SU-DHL-6 (cell line): ENCODE data around the gene HNRNPAB.

Source experiments
- EZH2phosphoT487 ChIP-seq: fragments of 200-600 bp; sonication (generic), shearing (Covaris generic); conservative IDR thresholded peaks from 2 replicates; pipeline ENCODE4 v1.6.1; 2018; ENCODE audit warnings: mild to moderate bottlenecking, antibody characterized with exemption, low read length, moderate library complexity, mixed read lengths
- TF ChIP-seq, protein P1 (sequence below): fragments of 200-600 bp; sonication (generic); IDR thresholded peaks from one replicate; pipeline ENCODE4 v1.5.1; 2017; ENCODE audit warnings: antibody characterized with exemption, mild to moderate bottlenecking, low read length, moderate library complexity; ENCODE audit not compliant: insufficient read depth, poor library complexity, severe bottlenecking

DNA sequence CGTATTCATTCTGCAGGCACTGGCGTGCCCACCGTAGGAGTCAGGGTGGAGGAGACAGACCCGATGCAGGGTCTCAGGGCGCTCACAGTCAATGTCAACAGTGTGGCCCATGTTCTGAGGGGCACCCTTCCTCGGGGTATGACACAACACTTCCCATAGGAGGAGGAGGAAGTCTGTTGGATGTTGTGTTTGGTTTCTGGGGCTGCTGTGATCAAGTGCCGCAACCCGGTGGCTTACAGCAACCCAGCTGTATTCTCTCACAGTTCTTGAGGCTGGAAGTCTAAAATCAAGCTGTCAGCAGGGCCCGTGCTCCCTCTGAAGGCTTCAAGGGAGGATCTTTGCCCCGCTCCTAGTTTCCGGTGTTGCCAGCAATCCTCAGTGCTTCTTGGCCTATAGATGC lies 5.6 kb upstream of the HNRNPAB start:
- TF ChIP-seq, protein P1, sequence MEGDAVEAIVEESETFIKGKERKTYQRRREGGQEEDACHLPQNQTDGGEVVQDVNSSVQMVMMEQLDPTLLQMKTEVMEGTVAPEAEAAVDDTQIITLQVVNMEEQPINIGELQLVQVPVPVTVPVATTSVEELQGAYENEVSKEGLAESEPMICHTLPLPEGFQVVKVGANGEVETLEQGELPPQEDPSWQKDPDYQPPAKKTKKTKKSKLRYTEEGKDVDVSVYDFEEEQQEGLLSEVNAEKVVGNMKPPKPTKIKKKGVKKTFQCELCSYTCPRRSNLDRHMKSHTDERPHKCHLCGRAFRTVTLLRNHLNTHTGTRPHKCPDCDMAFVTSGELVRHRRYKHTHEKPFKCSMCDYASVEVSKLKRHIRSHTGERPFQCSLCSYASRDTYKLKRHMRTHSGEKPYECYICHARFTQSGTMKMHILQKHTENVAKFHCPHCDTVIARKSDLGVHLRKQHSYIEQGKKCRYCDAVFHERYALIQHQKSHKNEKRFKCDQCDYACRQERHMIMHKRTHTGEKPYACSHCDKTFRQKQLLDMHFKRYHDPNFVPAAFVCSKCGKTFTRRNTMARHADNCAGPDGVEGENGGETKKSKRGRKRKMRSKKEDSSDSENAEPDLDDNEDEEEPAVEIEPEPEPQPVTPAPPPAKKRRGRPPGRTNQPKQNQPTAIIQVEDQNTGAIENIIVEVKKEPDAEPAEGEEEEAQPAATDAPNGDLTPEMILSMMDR: no peak
- TF ChIP-seq EZH2phosphoT487: no peak
